ENCODE measurements around the gene OR51L1.

DNA sequence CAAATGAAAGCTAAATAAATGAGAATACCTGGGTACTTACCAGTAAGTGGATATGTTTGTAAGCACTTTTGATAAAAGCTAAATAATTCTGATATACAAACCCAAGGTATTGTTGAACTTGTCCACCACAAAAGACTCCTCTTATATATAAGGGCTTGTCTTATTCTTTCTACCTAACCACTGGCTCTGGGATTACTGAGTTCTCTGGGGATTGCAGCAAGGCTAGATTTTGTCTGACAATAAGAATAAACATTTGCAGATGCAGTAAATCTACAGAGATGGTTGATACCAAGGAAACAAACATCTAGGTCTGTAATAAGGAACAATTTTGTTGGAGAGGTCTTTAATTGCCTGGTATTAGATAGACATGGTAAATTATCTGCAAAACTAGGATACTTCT lies 47.1 kb upstream of the OR51L1 start, which contains the start of gene OR51A4:
- TF ChIP-seq, protein P1, sequence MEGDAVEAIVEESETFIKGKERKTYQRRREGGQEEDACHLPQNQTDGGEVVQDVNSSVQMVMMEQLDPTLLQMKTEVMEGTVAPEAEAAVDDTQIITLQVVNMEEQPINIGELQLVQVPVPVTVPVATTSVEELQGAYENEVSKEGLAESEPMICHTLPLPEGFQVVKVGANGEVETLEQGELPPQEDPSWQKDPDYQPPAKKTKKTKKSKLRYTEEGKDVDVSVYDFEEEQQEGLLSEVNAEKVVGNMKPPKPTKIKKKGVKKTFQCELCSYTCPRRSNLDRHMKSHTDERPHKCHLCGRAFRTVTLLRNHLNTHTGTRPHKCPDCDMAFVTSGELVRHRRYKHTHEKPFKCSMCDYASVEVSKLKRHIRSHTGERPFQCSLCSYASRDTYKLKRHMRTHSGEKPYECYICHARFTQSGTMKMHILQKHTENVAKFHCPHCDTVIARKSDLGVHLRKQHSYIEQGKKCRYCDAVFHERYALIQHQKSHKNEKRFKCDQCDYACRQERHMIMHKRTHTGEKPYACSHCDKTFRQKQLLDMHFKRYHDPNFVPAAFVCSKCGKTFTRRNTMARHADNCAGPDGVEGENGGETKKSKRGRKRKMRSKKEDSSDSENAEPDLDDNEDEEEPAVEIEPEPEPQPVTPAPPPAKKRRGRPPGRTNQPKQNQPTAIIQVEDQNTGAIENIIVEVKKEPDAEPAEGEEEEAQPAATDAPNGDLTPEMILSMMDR (IDR thresholded peaks at IDR 0.05), result no peak
- no peak for TF ChIP-seq SIN3A (IDR thresholded peaks at IDR 0.05; ENCODE audit: borderline replicate concordance, insufficient read depth, low read depth, low read length)

Measured in Panc1 (cell line).